K562 (cell line): ENCODE measurements around the gene SERTAD1. TPM values are rescaled to one million over a fixed set of nuclear protein-coding genes. Genes with fewer than 3 reads are reported as not detected.

Experiments
- FOXJ2 ChIP-seq: fragments of 200-800 bp; sonication (Bioruptor generic); IDR thresholded peaks from 2 replicates; pipeline ENCODE4 v1.6.1; 2016; ENCODE audit warnings: missing genetic modification characterization, missing compliant biosample characterization
- HDAC2 ChIP-seq: fragments of 450-650 bp; IDR thresholded peaks from 2 replicates; pipeline ENCODE4 v1.6.1; 2016; ENCODE audit warnings: mild to moderate bottlenecking
- PRPF4 ChIP-seq: fragments of 200-400 bp; formaldehyde crosslinking; IDR thresholded peaks from one replicate; pipeline ENCODE4 v1.6.1; 2017; ENCODE audit warnings: low read length, low read depth, mild to moderate bottlenecking; ENCODE audit not compliant: insufficient read depth, poor library complexity, severe bottlenecking
- RB1 ChIP-seq: fragments of 450-650 bp; IDR thresholded peaks from 2 replicates; pipeline ENCODE4 v1.6.1; 2017; ENCODE audit warnings: low read depth, mild to moderate bottlenecking
- SAFB2 ChIP-seq: fragments of 200-400 bp; formaldehyde crosslinking; IDR thresholded peaks from 2 replicates; pipeline ENCODE4 v1.6.1; 2018; ENCODE audit warnings: borderline replicate concordance, low read length, low read depth, moderate library complexity; ENCODE audit not compliant: severe bottlenecking
- SIN3A ChIP-seq, 2 experiments: fragments of 150-350 bp in 1 of 2; IDR thresholded peaks; 2 replicates each; pipeline ENCODE4 v1.6.1; 2011 to 2016; ENCODE audit warnings: borderline replicate concordance in 2 of 2, low read depth in 2 of 2, low read length in 2 of 2, mild to moderate bottlenecking in 2 of 2, moderate library complexity in 2 of 2; ENCODE audit not compliant: control insufficient read depth in 1 of 2
- SMC3 ChIP-seq: conservative IDR thresholded peaks from 2 replicates; pipeline ENCODE4 v1.6.1; 2011; ENCODE audit warnings: low read depth, low read length, improper control_type of control experiment; ENCODE audit not compliant: insufficient read depth
- SRSF3 ChIP-seq: fragments of 200-400 bp; formaldehyde crosslinking; IDR thresholded peaks from 2 replicates; pipeline ENCODE4 v1.6.1; 2016; ENCODE audit warnings: mild to moderate bottlenecking, low read length, moderate library complexity; ENCODE audit not compliant: insufficient read depth
- TARDBP ChIP-seq: fragments of 450-650 bp; IDR thresholded peaks from 2 replicates; pipeline ENCODE4 v1.6.1; 2016
- ZNF239 ChIP-seq: fragments of 250-450 bp; sonication (Bioruptor Pico); IDR thresholded peaks from 2 replicates; pipeline ENCODE4 v1.4.0; 2020; ENCODE audit warnings: mild to moderate bottlenecking
- ZNF282 ChIP-seq: sonication (generic); formaldehyde crosslinking; IDR thresholded peaks from 2 replicates; pipeline ENCODE4 v1.8.1; 2023; ENCODE audit warnings: missing genetic modification reagents
- polyA plus RNA-seq, 8 experiments: library from polyadenylated mRNA; depleted of rRNA in 4 of 8; stranded (reverse) in 5 of 8; unstranded in 3 of 8; fragments of >200 nt; fragmentation: Nextera tagmentation in 2 of 8; fragmentation: Illumina TruSeq in 1 of 8; extraction: Ambion mirVana in 2 of 8; extraction: Trizol in 1 of 8; gene quantifications; 2 replicates each; pipeline versions ENCODE4 v1.2.1 to v1.2.3, GENCODE V29; 2011 to 2014; ENCODE audit warnings: inconsistent platforms in 1 of 8, missing spikeins in 1 of 8
- total RNA-seq, 7 experiments: library from RNA; depleted of rRNA in 6 of 7; stranded (reverse); fragments of >200 nt in 6 of 7; fragmentation: Illumina TruSeq in 2 of 7; extraction: Trizol in 2 of 7; gene quantifications; 2 replicates each; pipeline versions ENCODE4 v1.2.1 to v1.2.3, GENCODE V29; 2011 to 2021; ENCODE audit warnings: low replicate concordance in 1 of 7
- TF ChIP-seq, protein P1 (sequence below): fragments of 250-450 bp; sonication (Bioruptor Pico); IDR thresholded peaks from 2 replicates; pipeline ENCODE4 v1.4.0; 2020; ENCODE audit warnings: mild to moderate bottlenecking, moderate library complexity, borderline replicate concordance
- TF ChIP-seq, protein P2 (sequence below), 2 experiments: fragments of 450-650 bp; IDR thresholded peaks; 2 replicates each; pipeline ENCODE4 v1.6.1; 2016; ENCODE audit warnings: mild to moderate bottlenecking in 2 of 2, borderline replicate concordance in 1 of 2, low read depth in 1 of 2, moderate library complexity in 1 of 2
- TF ChIP-seq, protein P3 (sequence below): sonication (generic); formaldehyde crosslinking; IDR thresholded peaks from 2 replicates; pipeline ENCODE4 v1.9.0; 2022; ENCODE audit warnings: mild to moderate bottlenecking, missing genetic modification reagents

Gene SERTAD1
- total and polyA plus RNA-seq, 9 of the 15 experiments (the other 6 are each of a cell fraction or from before 2014, with no cell fraction given), result 0.15 to 8.7 (median 4.9) TPM

DNA sequence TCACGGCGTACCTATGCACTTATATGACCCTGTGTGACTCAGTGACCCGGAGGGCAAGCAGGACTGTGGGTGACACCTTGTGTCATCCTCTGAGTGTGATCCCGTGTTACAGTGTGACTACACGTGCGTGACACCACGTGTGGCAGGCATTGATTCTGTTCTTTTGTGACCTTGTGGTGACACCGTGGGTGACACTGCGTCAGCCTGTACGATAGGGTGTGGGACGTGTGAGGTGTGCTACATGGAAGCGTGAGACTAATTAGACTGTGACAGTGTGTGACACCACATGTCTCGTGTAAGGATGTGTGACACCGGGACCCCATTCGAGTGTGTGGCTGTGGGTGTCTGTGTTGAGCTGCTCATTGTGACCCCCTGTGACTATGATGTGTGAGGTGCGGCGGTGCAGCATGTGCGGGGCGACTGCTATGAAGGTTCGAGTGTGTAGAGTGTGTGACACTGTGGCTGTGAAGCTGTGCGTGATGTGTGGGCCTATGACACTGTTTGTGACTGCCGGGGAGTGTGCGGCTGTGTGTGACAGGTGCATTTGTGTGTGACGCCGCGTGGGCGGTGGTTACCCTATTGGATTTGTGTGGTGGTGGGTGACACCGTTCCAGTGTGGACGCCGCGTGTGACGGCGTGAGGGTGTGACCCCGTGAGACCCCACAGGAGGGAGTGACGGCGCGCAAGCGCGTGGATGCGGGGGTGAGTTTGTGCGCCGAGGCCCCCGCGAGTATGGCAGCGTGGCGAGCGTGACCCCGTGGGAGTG, 40.6 kb upstream of the SERTAD1 start (continued):
- TF ChIP-seq, protein P1, sequence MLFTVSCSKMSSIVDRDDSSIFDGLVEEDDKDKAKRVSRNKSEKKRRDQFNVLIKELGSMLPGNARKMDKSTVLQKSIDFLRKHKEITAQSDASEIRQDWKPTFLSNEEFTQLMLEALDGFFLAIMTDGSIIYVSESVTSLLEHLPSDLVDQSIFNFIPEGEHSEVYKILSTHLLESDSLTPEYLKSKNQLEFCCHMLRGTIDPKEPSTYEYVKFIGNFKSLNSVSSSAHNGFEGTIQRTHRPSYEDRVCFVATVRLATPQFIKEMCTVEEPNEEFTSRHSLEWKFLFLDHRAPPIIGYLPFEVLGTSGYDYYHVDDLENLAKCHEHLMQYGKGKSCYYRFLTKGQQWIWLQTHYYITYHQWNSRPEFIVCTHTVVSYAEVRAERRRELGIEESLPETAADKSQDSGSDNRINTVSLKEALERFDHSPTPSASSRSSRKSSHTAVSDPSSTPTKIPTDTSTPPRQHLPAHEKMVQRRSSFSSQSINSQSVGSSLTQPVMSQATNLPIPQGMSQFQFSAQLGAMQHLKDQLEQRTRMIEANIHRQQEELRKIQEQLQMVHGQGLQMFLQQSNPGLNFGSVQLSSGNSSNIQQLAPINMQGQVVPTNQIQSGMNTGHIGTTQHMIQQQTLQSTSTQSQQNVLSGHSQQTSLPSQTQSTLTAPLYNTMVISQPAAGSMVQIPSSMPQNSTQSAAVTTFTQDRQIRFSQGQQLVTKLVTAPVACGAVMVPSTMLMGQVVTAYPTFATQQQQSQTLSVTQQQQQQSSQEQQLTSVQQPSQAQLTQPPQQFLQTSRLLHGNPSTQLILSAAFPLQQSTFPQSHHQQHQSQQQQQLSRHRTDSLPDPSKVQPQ (CRISPR knock-in tag), result no peak
- TF ChIP-seq SAFB2 (no peak), SIN3A (IDR thresholded peaks at IDR 0.05; ENCODE audit: borderline replicate concordance in 2 of 2, control insufficient read depth in 1 of 2, low read depth in 2 of 2, low read length in 2 of 2) (peak in 1 of 2 experiments; percentile 47; a peak in 1 of 4 replicates), ZNF239 (CRISPR knock-in tag) (no peak), FOXJ2 (no peak), RB1 (no peak), TARDBP (no peak), SRSF3 (no peak), HDAC2 (0 out of 2 replicates have a peak, but pooled peaks have one; percentile 32), ZNF282 (CRISPR knock-in tag) (0 out of 2 replicates have a peak, but pooled peaks have one; percentile 67), SMC3 (no peak), PRPF4 (no peak)
- TF ChIP-seq, protein P2, sequence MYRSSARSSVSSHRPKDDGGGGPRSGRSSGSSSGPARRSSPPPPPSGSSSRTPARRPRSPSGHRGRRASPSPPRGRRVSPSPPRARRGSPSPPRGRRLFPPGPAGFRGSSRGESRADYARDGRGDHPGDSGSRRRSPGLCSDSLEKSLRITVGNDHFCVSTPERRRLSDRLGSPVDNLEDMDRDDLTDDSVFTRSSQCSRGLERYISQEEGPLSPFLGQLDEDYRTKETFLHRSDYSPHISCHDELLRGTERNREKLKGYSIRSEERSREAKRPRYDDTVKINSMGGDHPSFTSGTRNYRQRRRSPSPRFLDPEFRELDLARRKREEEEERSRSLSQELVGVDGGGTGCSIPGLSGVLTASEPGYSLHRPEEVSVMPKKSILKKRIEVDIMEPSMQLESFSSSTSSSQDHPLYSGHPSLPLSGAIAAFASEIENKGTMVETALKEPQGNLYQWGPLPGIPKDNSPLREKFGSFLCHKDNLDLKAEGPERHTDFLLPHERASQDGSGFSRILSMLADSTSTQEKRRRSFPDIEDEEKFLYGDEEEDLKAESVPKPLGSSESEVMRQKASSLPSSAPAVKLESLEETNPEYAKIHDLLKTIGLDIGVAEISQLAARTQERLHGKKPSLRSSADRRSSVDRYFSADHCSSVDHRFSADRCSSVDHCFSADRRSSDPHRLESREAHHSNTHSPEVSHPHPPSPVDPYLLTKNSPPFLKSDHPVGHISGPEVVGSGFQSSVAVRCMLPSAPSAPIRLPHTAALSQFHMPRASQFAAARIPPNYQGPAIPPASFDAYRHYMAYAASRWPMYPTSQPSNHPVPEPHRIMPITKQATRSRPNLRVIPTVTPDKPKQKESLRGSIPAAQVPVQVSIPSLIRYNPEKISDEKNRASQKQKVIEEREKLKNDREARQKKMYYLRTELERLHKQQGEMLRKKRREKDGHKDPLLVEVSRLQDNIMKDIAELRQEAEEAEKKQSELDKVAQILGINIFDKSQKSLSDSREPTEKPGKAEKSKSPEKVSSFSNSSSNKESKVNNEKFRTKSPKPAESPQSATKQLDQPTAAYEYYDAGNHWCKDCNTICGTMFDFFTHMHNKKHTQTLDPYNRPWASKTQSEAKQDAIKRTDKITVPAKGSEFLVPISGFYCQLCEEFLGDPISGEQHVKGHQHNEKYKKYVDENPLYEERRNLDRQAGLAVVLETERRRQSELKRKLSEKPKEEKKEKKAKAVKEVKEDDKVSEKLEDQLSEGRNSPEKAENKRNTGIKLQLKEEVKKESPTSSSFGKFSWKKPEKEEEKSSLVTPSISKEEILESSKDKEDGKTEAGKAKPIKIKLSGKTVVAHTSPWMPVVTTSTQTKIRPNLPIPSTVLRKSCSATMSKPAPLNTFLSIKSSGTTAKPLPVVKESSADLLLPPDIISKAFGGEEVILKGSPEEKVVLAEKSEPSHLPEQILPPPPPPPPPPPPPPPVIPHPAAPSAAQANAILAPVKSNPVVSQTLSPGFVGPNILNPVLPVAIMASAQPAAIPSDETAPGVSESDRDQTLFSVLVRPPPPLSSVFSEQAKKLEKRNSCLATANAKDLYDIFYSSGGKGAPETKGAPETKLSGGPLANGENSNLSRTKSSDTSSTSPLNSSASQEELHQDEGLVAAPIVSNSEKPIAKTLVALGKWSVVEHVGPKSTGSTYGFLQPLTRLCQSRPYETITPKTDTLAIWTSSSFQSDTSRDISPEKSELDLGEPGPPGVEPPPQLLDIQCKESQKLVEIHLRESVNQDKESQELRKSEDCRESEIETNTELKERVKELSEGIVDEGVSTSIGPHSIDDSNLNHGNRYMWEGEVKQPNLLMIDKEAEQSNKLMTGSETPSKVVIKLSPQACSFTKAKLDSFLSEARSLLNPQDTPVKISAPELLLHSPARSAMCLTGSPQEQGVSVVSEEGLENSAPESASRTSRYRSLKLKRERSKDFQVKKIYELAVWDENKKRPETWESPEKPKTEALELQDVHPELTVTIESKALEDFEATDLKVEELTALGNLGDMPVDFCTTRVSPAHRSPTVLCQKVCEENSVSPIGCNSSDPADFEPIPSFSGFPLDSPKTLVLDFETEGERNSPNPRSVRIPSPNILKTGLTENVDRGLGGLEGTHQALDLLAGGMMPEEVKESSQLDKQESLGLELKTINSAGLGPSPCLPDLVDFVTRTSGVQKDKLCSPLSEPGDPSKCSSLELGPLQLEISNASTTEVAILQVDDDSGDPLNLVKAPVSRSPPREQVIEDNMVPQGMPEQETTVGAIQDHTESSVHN (IDR thresholded peaks at IDR 0.05; ENCODE audit: borderline replicate concordance in 1 of 2, low read depth in 1 of 2), result no peak
- TF ChIP-seq, protein P3, sequence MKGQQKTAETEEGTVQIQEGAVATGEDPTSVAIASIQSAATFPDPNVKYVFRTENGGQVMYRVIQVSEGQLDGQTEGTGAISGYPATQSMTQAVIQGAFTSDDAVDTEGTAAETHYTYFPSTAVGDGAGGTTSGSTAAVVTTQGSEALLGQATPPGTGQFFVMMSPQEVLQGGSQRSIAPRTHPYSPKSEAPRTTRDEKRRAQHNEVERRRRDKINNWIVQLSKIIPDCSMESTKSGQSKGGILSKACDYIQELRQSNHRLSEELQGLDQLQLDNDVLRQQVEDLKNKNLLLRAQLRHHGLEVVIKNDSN (CRISPR knock-in tag), result peak; percentile 68; the same call in 1 of the 2 replicates
